Endometrial microvascular endothelial cells (primary cell): ENCODE data around the gene GATA2. TPM values are rescaled to one million over a fixed set of nuclear protein-coding genes. Genes with fewer than 3 reads are reported as not detected.

Experiments
- in situ Hi-C: cut with HindIII; loops from 2 replicates; pipeline ENCODE4 v1.10.0; 2017; ENCODE audit warnings: low sequenced_read_pairs, low pct_unique_long_range_greater_than_20kb; ENCODE audit errors: inconsistent ontology term
- total RNA-seq: library from RNA; depleted of rRNA; stranded (reverse); fragments of >200 nt; gene quantifications from one replicate; pipeline ENCODE4 v1.2.3, GENCODE V29; 2015; ENCODE audit errors: inconsistent ontology term

The GATA2 gene
- total RNA-seq, 1 donor from 2014 or later: 66.8 TPM

GRCh38 chr3:128448491-128448890 lies 44.5 kb downstream of the GATA2 start:
- in situ Hi-C loops: no loop called here

- in situ Hi-C loops: no loop called here
Measured at GRCh38 chr3:128447561-128448013, 45.4 kb downstream of the GATA2 start.

- in situ Hi-C loops: no loop called here
Measured at GRCh38 chr3:128446821-128447220, 46.2 kb downstream of the GATA2 start.

- in situ Hi-C loops: no loop called here
Measured at GRCh38 chr3:128445357-128445756, 47.6 kb downstream of the GATA2 start.

GRCh38 chr3:128443771-128444170 lies 49.2 kb downstream of the GATA2 start:
- in situ Hi-C loops: no loop called here

- in situ Hi-C loops: no loop called here
Measured at GRCh38 chr3:128442949-128443348, 50.1 kb downstream of the GATA2 start.

GRCh38 chr3:128442070-128442469 lies 50.9 kb downstream of the GATA2 start:
- in situ Hi-C loops: no loop called here

GRCh38 chr3:128439226-128439625 lies 53.8 kb downstream of the GATA2 start:
- in situ Hi-C loops: no loop called here

- in situ Hi-C loops: no loop called here
Measured at GRCh38 chr3:128438488-128439072, 54.4 kb downstream of the GATA2 start.

GRCh38 chr3:128436214-128436613 lies 56.8 kb downstream of the GATA2 start:
- in situ Hi-C loops: no loop called here

GRCh38 chr3:128435561-128435960 lies 57.4 kb downstream of the GATA2 start:
- in situ Hi-C loops: no loop called here

GRCh38 chr3:128435058-128435457 lies 57.9 kb downstream of the GATA2 start:
- in situ Hi-C loops: no loop called here

- in situ Hi-C loops: no loop called here
Measured at GRCh38 chr3:128434524-128434923, 58.5 kb downstream of the GATA2 start.

GRCh38 chr3:128433837-128434165 lies 59.2 kb downstream of the GATA2 start:
- in situ Hi-C loops: no loop called here

- in situ Hi-C loops: no loop called here
Measured at GRCh38 chr3:128432971-128433836, 59.8 kb downstream of the GATA2 start.

GRCh38 chr3:128432301-128432970 lies 60.6 kb downstream of the GATA2 start:
- in situ Hi-C loops: no loop called here

- in situ Hi-C loops: no loop called here
Measured at GRCh38 chr3:128431803-128432300, 61.1 kb downstream of the GATA2 start.

- in situ Hi-C loops: no loop called here
Measured at GRCh38 chr3:128430731-128431130, 62.3 kb downstream of the GATA2 start.

GRCh38 chr3:128430301-128430700 lies 62.7 kb downstream of the GATA2 start:
- in situ Hi-C loops: no loop called here

- in situ Hi-C loops: loop anchor here (10.0 kb wide), 2 partner anchors 65 to 145 kb away; partner anchors contain the start of gene GATA2
Measured at GRCh38 chr3:128429751-128430150, 63.2 kb downstream of the GATA2 start.
